T-helper 17 cell (primary cell): ENCODE data around the gene USP2. TPM values are rescaled to one million over a fixed set of nuclear protein-coding genes. Genes with fewer than 3 reads are reported as not detected.

Experiments used
- ATAC-seq: fragments of 150-1000 bp; cut with Tn5 transposase; 2 replicates; pipeline ENCODE4 v1.10.0; 2021; ENCODE audit warnings: mild to moderate bottlenecking, moderate library complexity
- DNase-seq, 3 donors: peaks; one replicate each; pipeline versions ENCODE4 v3.0.0 to v3.0.0-alpha.2; 2020 to 2021
- H3K9me3 ChIP-seq: one replicate; pipeline ENCODE4 v1.7.0; 2013; ENCODE audit warnings: low read length, mild to moderate bottlenecking; ENCODE audit not compliant: control insufficient read depth, poor library complexity, severe bottlenecking
- H3K27ac Mint-ChIP-seq: one replicate; pipeline ENCODE4 v1.8.0; 2022; ENCODE audit warnings: mild to moderate bottlenecking, moderate library complexity, mixed read lengths
- H3K27me3 Mint-ChIP-seq: one replicate; pipeline ENCODE4 v1.8.0; 2022; ENCODE audit warnings: mixed read lengths
- H3K36me3 Mint-ChIP-seq: one replicate; pipeline ENCODE4 v1.8.0; 2022; ENCODE audit warnings: low read depth, mixed read lengths
- H3K4me1 Mint-ChIP-seq: one replicate; pipeline ENCODE4 v1.8.0; 2022; ENCODE audit warnings: mild to moderate bottlenecking, mixed read lengths
- H3K4me3 Mint-ChIP-seq: one replicate; pipeline ENCODE4 v1.8.0; 2022; ENCODE audit warnings: mild to moderate bottlenecking, moderate library complexity, mixed read lengths
- total RNA-seq, 4 donors: library from RNA in 2 of 4; stranded (reverse) in 2 of 4; gene quantifications; one replicate each; pipeline ENCODE4 v1.2.3 and lab custom pipeline; 2022 to 2026

Gene USP2
- total RNA-seq, 2 donors from 2014 or later = 1.7 to 5.2 TPM

DNA sequence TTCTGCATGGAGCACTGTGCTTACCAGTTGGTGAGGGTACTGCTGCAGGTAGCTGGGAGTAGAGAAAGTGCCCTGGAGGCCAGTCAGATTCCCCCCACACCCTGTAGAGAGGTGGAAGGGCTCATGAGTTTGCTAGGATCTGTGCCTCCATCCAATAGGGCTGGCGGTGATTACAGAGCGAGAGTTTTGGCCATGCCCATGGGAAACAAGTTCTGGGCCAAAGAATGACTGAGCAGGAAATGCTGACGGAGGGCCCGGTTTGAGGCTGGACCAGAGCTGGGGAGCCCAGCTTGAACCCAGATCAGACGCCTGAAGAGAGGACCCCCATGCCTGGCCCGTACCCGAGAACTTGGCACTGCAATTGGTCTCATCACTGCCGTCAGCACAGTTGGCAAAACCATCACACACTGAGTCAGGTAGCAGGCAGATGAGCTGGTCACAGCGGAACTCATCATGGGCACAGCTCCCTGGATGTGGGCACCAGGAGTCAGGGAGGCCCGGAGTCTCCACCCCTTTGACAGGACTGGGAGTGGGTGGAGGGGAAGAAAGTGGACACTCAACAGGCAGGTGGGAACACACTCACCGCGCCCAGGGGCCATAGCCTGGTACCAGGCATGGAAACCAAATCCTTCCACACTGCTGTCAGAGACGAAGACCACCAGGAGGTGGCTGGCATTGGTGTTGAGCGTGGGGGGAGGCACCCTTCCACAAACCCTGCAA is 37.0 kb downstream of the USP2 start:
- no peaks in the 10 kb centered on the region for H3K9me3 ChIP-seq
- Mint-ChIP-seq H3K27ac (no peak overlapping the region), H3K27me3 (peaks cover 38% of the 10 kb centered on the region), H3K36me3 (peaks cover 7% of the 10 kb centered on the region), H3K4me3 (no peak overlapping the region), H3K4me1 (peaks cover 8% of the 10 kb centered on the region)
- DNase-seq = no peak
- no peak for ATAC-seq

- peaks cover 10% of the 10 kb centered on the region for H3K36me3 Mint-ChIP-seq
- H3K27me3 Mint-ChIP-seq = peaks cover 45% of the 10 kb centered on the region
- H3K9me3 ChIP-seq = no peaks in the 10 kb centered on the region
- H3K27ac Mint-ChIP-seq = no peak overlapping the region
- peaks cover 10% of the 10 kb centered on the region for H3K4me1 Mint-ChIP-seq
- no peak for DNase-seq
- no peak for ATAC-seq
- H3K4me3 Mint-ChIP-seq = no peak overlapping the region
These were observed 37.8 kb downstream of the USP2 start for GRCh38 chr11:119343726-119344125.

GRCh38 chr11:119342362-119343130 is 38.9 kb downstream of the USP2 start:
- Mint-ChIP-seq H3K36me3 (peaks cover 10% of the 10 kb centered on the region), H3K27ac (no peak overlapping the region), H3K4me1 (peaks cover 13% of the 10 kb centered on the region), H3K27me3 (peaks cover 49% of the 10 kb centered on the region), H3K4me3 (no peak overlapping the region)
- DNase-seq (no peak), ATAC-seq (no peak)
- no peaks in the 10 kb centered on the region for H3K9me3 ChIP-seq

DNA sequence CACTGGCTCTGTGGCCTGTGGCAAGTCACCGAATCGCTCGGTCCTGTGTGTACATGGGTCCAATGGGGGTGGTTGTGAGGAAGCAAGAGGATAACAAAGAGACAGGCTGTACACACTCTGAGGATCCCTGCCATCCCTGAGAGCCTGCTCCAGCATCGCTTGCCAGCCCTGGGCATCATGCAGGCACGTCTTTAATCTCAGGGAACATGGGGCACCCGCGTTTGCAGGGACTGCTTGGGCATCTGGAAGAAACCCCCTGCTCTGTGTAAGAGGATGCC is 39.5 kb downstream of the USP2 start:
- peaks cover 49% of the 10 kb centered on the region for H3K27me3 Mint-ChIP-seq

GRCh38 chr11:119341222-119342022 is 40.1 kb downstream of the USP2 start:
- ATAC-seq = no peak

More for the DNA sequence above, 39.5 kb downstream of the USP2 start:
- no peaks in the 10 kb centered on the region for H3K9me3 ChIP-seq
- no peak for ATAC-seq
- Mint-ChIP-seq H3K27ac (no peak overlapping the region), H3K4me1 (peaks cover 13% of the 10 kb centered on the region), H3K36me3 (peaks cover 10% of the 10 kb centered on the region), H3K4me3 (no peak overlapping the region)
- no peak for DNase-seq

DNA sequence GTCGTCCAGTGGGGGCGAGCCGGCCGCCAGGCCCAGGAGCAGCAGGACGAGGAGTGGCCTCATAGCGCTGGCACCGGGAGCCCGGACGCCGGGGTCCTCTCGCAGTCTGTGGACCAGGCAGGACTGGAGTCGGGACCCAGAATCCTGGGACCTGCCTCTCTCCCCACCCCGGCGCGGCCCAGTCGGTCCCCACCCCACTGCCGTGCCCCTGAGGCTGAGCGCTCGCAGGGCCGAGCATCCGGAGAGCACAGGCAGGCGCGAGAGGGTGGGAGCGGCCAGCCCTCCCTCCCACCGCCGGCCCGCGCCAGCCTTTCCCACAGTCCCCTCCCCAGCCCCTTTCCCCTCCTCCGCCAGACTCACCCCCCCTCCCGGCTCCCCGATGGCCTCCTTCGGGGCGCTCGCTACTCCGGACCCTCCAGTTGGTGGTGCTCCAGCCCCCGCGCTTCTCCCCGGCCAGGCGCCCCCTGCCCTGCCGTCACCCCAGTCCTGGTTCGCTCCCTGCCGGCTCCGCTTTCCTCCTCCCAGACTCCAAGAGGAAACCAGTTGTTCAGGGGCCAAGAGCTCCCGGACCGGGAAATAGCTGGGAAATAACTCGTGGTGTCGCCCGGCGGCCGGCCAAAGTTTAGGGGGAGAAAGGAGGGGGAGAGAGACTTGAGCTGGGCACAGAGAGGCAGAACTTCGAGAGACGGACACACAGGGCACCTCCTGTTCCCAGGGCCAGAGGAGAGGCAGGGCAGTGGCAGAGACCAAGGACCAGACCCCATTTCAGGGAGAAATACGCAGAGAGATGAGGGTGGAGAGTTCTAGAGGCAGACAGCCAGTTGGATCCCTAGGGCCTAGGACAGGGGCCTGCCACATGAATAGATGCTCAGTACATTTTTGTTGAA is 40.9 kb downstream of the USP2 start, which contains the start of gene C1QTNF5:
C1QTNF5 (minus strand) TSS at position 549 of the 887 bp plus-strand sequence; CDS start at position 63, 486 bp downstream.
- H3K4me1 Mint-ChIP-seq = peaks cover 18% of the 10 kb centered on the region
- DNase-seq = no peak
- peaks cover 44% of the 10 kb centered on the region for H3K27me3 Mint-ChIP-seq
- H3K4me3 Mint-ChIP-seq = peak within 1 kb of the TSS; percentile 71
- ATAC-seq = no peak
- H3K9me3 ChIP-seq = no peaks in the 10 kb centered on the region
- no peak within 1 kb of the TSS for H3K27ac Mint-ChIP-seq
- H3K36me3 Mint-ChIP-seq = peaks cover 12% of the 10 kb centered on the region

More at GRCh38 chr11:119341222-119342022, 40.1 kb downstream of the USP2 start:
- H3K36me3 Mint-ChIP-seq = peaks cover 10% of the 10 kb centered on the region
- H3K9me3 ChIP-seq = no peaks in the 10 kb centered on the region
- peak overlapping the region; percentile 71 for H3K4me3 Mint-ChIP-seq
- no peak overlapping the region for H3K27ac Mint-ChIP-seq
- peaks cover 44% of the 10 kb centered on the region for H3K27me3 Mint-ChIP-seq
- H3K4me1 Mint-ChIP-seq = peaks cover 13% of the 10 kb centered on the region
- no peak for DNase-seq

DNA sequence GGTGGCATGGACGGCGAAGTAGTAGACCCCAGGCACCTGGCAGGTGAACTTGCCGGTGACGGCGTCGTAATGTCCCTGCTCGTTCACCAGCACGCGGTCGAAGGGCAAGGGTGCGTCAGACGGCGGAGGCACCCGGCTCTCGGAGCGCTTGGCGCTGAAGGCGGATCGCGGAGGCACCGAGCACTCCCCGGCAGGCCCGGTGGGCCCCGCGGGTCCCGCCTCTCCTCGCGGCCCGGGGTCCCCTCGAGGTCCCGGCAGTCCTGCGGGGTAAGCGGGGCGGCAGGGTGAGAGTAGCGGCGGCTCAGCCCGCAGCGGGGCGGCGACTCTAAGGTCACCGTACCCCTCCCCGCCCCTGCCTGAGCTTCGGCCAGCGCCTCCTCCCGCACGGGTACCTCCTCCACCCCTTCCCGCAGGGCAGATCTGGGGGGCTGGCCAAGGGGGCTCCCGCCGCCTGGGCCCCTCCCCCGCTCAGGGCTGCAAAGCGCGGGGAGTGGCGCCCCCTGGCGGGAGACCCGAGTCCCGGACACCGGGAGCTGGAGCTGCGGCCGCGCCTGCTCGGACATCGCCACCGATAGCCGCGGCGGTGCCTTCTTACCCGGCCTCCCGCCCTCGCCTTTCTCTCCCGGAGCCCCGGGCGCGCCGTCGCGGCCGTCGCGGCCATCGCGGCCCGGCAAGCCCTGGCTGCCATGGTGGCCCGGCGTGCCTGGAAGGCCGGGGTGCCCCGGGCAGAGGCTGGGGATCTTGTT is 41.7 kb downstream of the USP2 start:
- ATAC-seq (peak; percentile 15), DNase-seq (peak in 1 of 3 donors; percentile 50)
- H3K36me3 Mint-ChIP-seq = peaks cover 12% of the 10 kb centered on the region
- H3K27me3 Mint-ChIP-seq = peaks cover 44% of the 10 kb centered on the region
- peaks cover 22% of the 10 kb centered on the region for H3K4me1 Mint-ChIP-seq
- no peak overlapping the region for H3K27ac Mint-ChIP-seq
- peak overlapping the region; percentile 83 for H3K4me3 Mint-ChIP-seq
- no peaks in the 10 kb centered on the region for H3K9me3 ChIP-seq

GRCh38 chr11:119338965-119339588 is 42.4 kb downstream of the USP2 start:
- no peak overlapping the region for H3K27ac Mint-ChIP-seq
- H3K36me3 Mint-ChIP-seq = peaks cover 12% of the 10 kb centered on the region
- H3K4me3 Mint-ChIP-seq = peak overlapping the region; percentile 83
- no peak for DNase-seq
- no peaks in the 10 kb centered on the region for H3K9me3 ChIP-seq
- H3K4me1 Mint-ChIP-seq = peaks cover 25% of the 10 kb centered on the region
- peaks cover 38% of the 10 kb centered on the region for H3K27me3 Mint-ChIP-seq
- ATAC-seq = no peak

DNA sequence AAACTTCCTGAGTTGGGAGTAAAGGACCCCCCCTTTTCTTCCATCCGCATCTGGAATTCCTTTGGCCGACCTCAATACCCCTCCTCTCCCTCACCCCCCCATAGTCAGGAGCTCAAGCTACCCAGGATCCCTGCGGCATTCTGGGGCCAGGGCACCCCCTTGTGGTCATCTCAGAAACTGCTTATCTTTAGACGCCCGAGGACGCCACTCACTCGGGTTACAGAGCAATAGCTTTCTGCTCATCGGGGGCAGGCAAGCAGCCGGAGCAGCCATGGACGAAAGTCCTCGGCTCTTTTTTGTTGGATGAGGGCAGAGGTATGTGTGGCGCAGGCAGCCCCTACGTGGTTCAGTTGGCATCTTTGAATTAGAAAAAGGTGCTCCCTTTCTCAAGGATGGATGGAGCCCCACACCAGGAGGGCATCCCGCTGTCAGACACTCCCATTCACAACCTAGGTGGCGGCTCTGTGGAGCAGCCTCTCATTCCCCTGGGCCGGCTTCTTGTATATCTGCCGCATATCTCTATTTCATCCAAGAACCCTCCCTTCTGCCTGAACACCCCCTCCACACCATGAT is 43.1 kb downstream of the USP2 start:
- Mint-ChIP-seq H3K4me3 (no peak overlapping the region), H3K27me3 (peaks cover 31% of the 10 kb centered on the region), H3K27ac (no peak overlapping the region), H3K4me1 (peaks cover 28% of the 10 kb centered on the region), H3K36me3 (peaks cover 12% of the 10 kb centered on the region)
- DNase-seq (peak; percentile 43 to 64 (median 50)), ATAC-seq (peak; percentile 41)
- no peaks in the 10 kb centered on the region for H3K9me3 ChIP-seq

DNA sequence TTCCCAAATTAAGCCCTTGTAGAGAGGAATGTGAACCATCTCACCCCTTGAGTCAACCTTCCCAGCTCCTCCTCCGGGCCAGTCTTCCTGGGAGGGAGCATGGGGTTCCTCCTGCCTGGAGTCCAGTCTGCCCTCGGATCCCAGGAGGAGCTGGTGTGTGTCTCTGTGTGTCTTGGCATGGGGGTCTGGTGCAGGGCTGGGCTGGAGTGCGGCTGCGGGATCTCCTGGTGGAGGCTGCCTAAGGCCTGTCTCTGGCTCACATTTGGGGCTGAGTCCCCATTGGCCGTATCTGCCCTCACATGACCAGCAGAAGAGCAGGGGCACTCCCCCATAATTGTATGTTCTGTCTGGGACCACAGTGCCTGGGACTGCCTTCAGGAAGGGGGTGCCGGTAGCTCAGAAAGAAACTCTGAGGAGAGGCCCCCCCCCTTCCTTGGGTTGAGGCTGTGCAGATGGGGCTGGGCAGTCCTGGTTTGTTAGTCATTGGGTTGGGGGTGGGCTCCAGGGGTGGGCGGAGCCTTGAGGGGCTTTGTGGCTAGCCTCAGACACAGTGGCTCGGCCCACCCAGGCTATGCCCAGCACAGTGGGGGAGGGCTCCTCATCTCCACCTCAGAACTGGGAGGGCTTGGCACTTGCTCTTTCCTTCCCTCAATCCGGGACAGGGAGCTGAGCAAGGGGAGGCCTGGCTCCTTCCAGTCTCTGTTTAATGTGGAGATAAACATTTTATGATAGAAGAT is 43.7 kb downstream of the USP2 start:
- Mint-ChIP-seq H3K4me1 (peaks cover 31% of the 10 kb centered on the region), H3K27me3 (peaks cover 25% of the 10 kb centered on the region), H3K36me3 (peaks cover 10% of the 10 kb centered on the region), H3K27ac (no peak overlapping the region), H3K4me3 (no peak overlapping the region)
- ATAC-seq (no peak), DNase-seq (no peak)
- no peaks in the 10 kb centered on the region for H3K9me3 ChIP-seq
